Stimulated activated CD4-positive, alpha-beta T cell treated with anti-CD3 and anti-CD28 coated beads, Interleukin-1b, Interleukin-23, amount 100 ng/mL, for 4 hours (primary cell): ENCODE results near the gene ACKR3.

Experiments
- DNase-seq, 2 donors: peaks; one replicate each; pipeline ENCODE4 v3.0.0-alpha.2; 2020; ENCODE audit warnings: low read depth in 2 of 2

Gene ACKR3

GRCh38 chr2:236569573-236569973 is at the start of gene ACKR3:
TSS of gene ACKR3 (plus strand) at chr2:236569825. CDS start at chr2:236580466, 10,641 bp downstream.
- DNase-seq: peak; percentile 40 to 61

- DNase-seq: no peak
Measured at GRCh38 chr2:236521556-236521955, 48.1 kb upstream of the ACKR3 start.

GRCh38 chr2:236523249-236523648 is 46.4 kb upstream of the ACKR3 start:
- DNase-seq: no peak

GRCh38 chr2:236525411-236525997 is 44.1 kb upstream of the ACKR3 start:
- DNase-seq: no peak

GRCh38 chr2:236526455-236527158 is 43.0 kb upstream of the ACKR3 start:
- DNase-seq: no peak

- DNase-seq: no peak
Measured at GRCh38 chr2:236527159-236527630, 42.4 kb upstream of the ACKR3 start.

- DNase-seq: no peak
Measured at GRCh38 chr2:236529606-236530005, 40.0 kb upstream of the ACKR3 start.

GRCh38 chr2:236530512-236530911 is 39.1 kb upstream of the ACKR3 start:
- DNase-seq: no peak

GRCh38 chr2:236531195-236531594 is 38.4 kb upstream of the ACKR3 start:
- DNase-seq: no peak

GRCh38 chr2:236531996-236532395 is 37.6 kb upstream of the ACKR3 start:
- DNase-seq: no peak

- DNase-seq: no peak
Measured at GRCh38 chr2:236533343-236533742, 36.3 kb upstream of the ACKR3 start.

GRCh38 chr2:236535024-236535423 is 34.6 kb upstream of the ACKR3 start:
- no peak for DNase-seq

GRCh38 chr2:236536727-236537398 is 32.8 kb upstream of the ACKR3 start:
- DNase-seq: peak in 1 of 2 donors; percentile 19

- DNase-seq: no peak
Measured at GRCh38 chr2:236538242-236538641, 31.4 kb upstream of the ACKR3 start.

- no peak for DNase-seq
Measured at GRCh38 chr2:236541008-236541562, 28.5 kb upstream of the ACKR3 start.

- no peak for DNase-seq
Measured at GRCh38 chr2:236544362-236544761, 25.3 kb upstream of the ACKR3 start.

GRCh38 chr2:236545248-236545658 is 24.4 kb upstream of the ACKR3 start:
- no peak for DNase-seq

GRCh38 chr2:236545814-236546480 is 23.7 kb upstream of the ACKR3 start:
- no peak for DNase-seq

- DNase-seq: no peak
Measured at GRCh38 chr2:236546561-236547002, 23.0 kb upstream of the ACKR3 start.

GRCh38 chr2:236547725-236548124 is 21.9 kb upstream of the ACKR3 start:
- DNase-seq: no peak

GRCh38 chr2:236548179-236548921 is 21.3 kb upstream of the ACKR3 start:
- DNase-seq: no peak
